ENCODE data around the gene FGF12. TPM values are rescaled to one million over a fixed set of nuclear protein-coding genes. Genes with fewer than 3 reads are reported as not detected.
"Not testable (repeated sequence)": the region's sequence is repeated elsewhere in the genome, so short reads cannot be mapped to it uniquely, and the experiment has no call there.

FGF12 gene
- total RNA-seq (2021; ENCODE audit: unreplicated experiment) = 0.51 TPM
- 0.16 TPM for polyA plus RNA-seq (2012; ENCODE audit: insufficient read length)
- percentile 24 among the genes with signal in this experiment for Bru-seq, nascent RNA
- percentile 35 among the genes with signal in this experiment for BruChase-seq, experiment 1, labeled RNA remaining after a 2-hour chase
- percentile 26 among the genes with signal in this experiment for BruChase-seq, experiment 2, labeled RNA remaining after a 6-hour chase
- long read RNA-seq, partial matches to known transcripts = 0 of 1 reads
- long read RNA-seq, other reads (novel, unspliced or antisense) = 1 of 1 reads

DNA sequence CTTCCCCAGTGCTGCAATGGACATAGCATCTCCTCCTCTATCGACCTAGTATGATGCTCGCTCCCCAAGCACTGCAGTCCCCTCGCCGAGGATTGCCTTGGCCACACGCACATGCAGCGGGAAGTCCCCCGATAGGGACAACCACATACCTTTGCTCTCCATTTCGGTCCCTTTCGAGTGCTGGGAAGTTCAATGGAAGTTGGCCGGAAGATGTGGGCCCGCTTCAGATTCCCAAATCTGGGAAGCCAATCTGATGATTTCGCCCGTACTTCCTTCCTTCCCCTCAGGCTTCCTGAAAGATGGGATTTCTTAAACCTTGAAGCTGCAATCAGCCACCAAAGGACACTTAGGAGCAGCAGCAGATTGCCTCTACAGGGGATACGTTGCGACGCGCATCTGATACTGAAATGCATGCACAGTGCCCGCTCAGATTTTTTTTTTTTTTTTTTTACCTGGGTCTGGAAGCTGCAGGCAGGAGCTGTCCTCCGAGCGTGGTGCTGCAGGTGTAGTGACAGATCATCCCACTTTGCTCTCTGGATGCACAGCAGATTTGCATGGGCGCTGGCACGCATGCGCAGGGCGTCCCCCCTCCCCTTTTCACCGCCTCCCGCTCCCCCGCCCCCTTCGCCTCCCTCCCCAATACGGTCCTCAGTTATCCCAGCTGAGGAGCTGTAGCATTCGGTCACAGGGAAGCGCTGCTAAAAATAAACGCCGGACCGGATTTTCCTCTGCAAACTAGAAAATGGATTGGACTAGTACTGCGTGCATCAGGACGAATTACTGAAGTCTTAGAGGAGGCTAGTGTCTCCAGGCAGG lies at the start of gene FGF12:
Gene FGF12 (minus strand): TSS at position 510 of the 816 bp plus-strand sequence.
- BruUV-seq (replicated peaks) = no TSS peak
- ChIA-PET POLR2A (interaction anchor here (0.6 kb wide), 1 partner anchor 10 kb away, joined by 8 read pairs; no protein-coding TSS in a partner anchor), CTCF (no interaction called here)
- no peak within 1 kb of the TSS for H3K27ac ChIP-seq (ENCODE audit: low read length)
- H3K9me3 ChIP-seq (ENCODE audit: control insufficient read depth, insufficient read depth, low read depth, low read length) = no peaks in the 10 kb centered on the region
- H3K36me3 ChIP-seq (ENCODE audit: control insufficient read depth, insufficient read depth, low read length) = no peaks in the 10 kb centered on the region
- H3K27me3 ChIP-seq (ENCODE audit: control insufficient read depth, insufficient read depth, low read length) = peaks cover 2% of the 10 kb centered on the region; the same call in 1 of the 2 replicates
- ATAC-seq (peak; percentile 72), DNase-seq (ENCODE audit: low read depth, low spot score) (no peak)
- TF ChIP-seq, protein P1, sequence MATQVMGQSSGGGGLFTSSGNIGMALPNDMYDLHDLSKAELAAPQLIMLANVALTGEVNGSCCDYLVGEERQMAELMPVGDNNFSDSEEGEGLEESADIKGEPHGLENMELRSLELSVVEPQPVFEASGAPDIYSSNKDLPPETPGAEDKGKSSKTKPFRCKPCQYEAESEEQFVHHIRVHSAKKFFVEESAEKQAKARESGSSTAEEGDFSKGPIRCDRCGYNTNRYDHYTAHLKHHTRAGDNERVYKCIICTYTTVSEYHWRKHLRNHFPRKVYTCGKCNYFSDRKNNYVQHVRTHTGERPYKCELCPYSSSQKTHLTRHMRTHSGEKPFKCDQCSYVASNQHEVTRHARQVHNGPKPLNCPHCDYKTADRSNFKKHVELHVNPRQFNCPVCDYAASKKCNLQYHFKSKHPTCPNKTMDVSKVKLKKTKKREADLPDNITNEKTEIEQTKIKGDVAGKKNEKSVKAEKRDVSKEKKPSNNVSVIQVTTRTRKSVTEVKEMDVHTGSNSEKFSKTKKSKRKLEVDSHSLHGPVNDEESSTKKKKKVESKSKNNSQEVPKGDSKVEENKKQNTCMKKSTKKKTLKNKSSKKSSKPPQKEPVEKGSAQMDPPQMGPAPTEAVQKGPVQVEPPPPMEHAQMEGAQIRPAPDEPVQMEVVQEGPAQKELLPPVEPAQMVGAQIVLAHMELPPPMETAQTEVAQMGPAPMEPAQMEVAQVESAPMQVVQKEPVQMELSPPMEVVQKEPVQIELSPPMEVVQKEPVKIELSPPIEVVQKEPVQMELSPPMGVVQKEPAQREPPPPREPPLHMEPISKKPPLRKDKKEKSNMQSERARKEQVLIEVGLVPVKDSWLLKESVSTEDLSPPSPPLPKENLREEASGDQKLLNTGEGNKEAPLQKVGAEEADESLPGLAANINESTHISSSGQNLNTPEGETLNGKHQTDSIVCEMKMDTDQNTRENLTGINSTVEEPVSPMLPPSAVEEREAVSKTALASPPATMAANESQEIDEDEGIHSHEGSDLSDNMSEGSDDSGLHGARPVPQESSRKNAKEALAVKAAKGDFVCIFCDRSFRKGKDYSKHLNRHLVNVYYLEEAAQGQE (IDR thresholded peaks at IDR 0.05; ENCODE audit: insufficient read depth in 1 of 2, low read depth in 2 of 2, low read length in 1 of 2) = peak; percentile 65 to 79
- TF ChIP-seq SIN3A (IDR thresholded peaks at IDR 0.05; ENCODE audit: borderline replicate concordance, insufficient read depth, low read depth, low read length) = no peak
- in situ Hi-C loops (cut with HindIII; ENCODE audit: low pct_unique_long_range_greater_than_20kb, low sequenced_read_pairs) = no loop called here
- intact Hi-C loops (cut with micrococcal nuclease; ENCODE audit: unreplicated experiment) = no loop called here
- peak within 1 kb of the TSS; percentile 3 to 38; a peak in 2 of 4 replicates for H3K4me3 ChIP-seq (ENCODE audit: low read depth in 2 of 2, low read length in 2 of 2)
- peaks cover 5% of the 10 kb centered on the region; the same call in 1 of the 2 replicates for H3K4me1 ChIP-seq (ENCODE audit: control insufficient read depth, insufficient read depth, low read length)

- intact Hi-C loops (cut with micrococcal nuclease; ENCODE audit: unreplicated experiment); H3K4me3 ChIP-seq (ENCODE audit: low read depth in 2 of 2, low read length in 2 of 2); H3K4me1 ChIP-seq (ENCODE audit: control insufficient read depth, insufficient read depth, low read length); H3K27me3 ChIP-seq (ENCODE audit: control insufficient read depth, insufficient read depth, low read length); in situ Hi-C loops (cut with HindIII; ENCODE audit: low pct_unique_long_range_greater_than_20kb, low sequenced_read_pairs); H3K36me3 ChIP-seq (ENCODE audit: control insufficient read depth, insufficient read depth, low read length); BruUV-seq (replicated peaks); H3K9me3 ChIP-seq (ENCODE audit: control insufficient read depth, insufficient read depth, low read depth, low read length); ATAC-seq; DNase-seq (ENCODE audit: low read depth, low spot score); POLR2A ChIA-PET; H3K27ac ChIP-seq (ENCODE audit: low read length); CTCF ChIA-PET: not testable (repeated sequence)
Measured at GRCh38 chr3:192774341-192774740, 47.0 kb upstream of the FGF12 start.

DNA sequence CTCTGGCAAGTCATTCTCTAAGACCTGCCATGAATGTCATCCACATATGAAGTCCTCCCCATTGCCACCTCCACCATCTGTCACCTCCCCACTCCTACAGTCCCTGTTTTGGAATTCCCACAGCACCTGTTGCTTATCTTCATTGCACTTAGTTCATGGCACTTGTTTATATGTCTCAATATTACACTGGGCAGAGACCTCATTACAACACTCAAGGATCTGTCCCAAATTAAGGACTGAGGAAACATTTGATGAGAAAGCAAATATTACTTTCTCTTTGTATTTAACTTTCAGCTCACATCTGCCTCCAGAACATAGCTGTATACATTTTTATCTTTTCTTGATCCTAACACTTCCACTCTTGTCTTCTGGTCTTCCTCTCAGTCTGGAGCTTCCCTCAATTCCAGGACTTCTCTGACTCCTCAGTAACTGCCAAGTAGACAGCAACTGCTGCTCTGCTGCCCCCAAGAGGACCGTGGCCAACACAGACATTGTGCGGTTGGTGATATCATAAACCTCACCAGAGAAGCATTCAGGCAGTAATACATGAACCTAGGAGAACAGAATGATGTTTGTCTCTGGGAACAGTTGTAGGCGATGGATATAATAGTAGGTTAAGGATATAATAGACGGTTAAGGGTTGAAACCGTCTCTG lies 45.0 kb upstream of the FGF12 start:
- in situ Hi-C loops (cut with HindIII; ENCODE audit: low pct_unique_long_range_greater_than_20kb, low sequenced_read_pairs) = no loop called here
- BruUV-seq (replicated peaks) = no TSS peak
- no peak for DNase-seq (ENCODE audit: low read depth, low spot score)

More for the DNA sequence above, 45.0 kb upstream of the FGF12 start:
- Histone ChIP-seq H3K9me3 (ENCODE audit: control insufficient read depth, insufficient read depth, low read depth, low read length) (no peaks in the 10 kb centered on the region), H3K27me3 (ENCODE audit: control insufficient read depth, insufficient read depth, low read length) (0 out of 2 replicates have a peak, but pooled peaks cover 4% of the 10 kb centered on the region), H3K4me3 (ENCODE audit: low read depth in 2 of 2, low read length in 2 of 2) (no peak overlapping the region), H3K27ac (ENCODE audit: low read length) (no peak overlapping the region), H3K4me1 (ENCODE audit: control insufficient read depth, insufficient read depth, low read length) (no peaks in the 10 kb centered on the region), H3K36me3 (ENCODE audit: control insufficient read depth, insufficient read depth, low read length) (no peaks in the 10 kb centered on the region)
- intact Hi-C loops (cut with micrococcal nuclease; ENCODE audit: unreplicated experiment) = no loop called here
- ChIA-PET CTCF (no interaction called here), POLR2A (no interaction called here)
- ATAC-seq = peak; percentile 93
- TF ChIP-seq POLR2AphosphoS5 (IDR thresholded peaks at IDR 0.05; ENCODE audit: low read depth, low read length) (no peak), TCF7L2 (IDR thresholded peaks at IDR 0.05; ENCODE audit: low read depth, low read length) (no peak)
- TF ChIP-seq, protein P1 (IDR thresholded peaks at IDR 0.05; ENCODE audit: insufficient read depth in 1 of 2, low read depth in 2 of 2, low read length in 1 of 2) = no peak
- TF ChIP-seq, protein P2, sequence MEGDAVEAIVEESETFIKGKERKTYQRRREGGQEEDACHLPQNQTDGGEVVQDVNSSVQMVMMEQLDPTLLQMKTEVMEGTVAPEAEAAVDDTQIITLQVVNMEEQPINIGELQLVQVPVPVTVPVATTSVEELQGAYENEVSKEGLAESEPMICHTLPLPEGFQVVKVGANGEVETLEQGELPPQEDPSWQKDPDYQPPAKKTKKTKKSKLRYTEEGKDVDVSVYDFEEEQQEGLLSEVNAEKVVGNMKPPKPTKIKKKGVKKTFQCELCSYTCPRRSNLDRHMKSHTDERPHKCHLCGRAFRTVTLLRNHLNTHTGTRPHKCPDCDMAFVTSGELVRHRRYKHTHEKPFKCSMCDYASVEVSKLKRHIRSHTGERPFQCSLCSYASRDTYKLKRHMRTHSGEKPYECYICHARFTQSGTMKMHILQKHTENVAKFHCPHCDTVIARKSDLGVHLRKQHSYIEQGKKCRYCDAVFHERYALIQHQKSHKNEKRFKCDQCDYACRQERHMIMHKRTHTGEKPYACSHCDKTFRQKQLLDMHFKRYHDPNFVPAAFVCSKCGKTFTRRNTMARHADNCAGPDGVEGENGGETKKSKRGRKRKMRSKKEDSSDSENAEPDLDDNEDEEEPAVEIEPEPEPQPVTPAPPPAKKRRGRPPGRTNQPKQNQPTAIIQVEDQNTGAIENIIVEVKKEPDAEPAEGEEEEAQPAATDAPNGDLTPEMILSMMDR (IDR thresholded peaks at IDR 0.05) = peak; percentile 75

All from Panc1 (cell line).